ENCODE measurements around the gene RAP2A.

GRCh38 chr13:97432917-97433726 lies 847 bp upstream of the RAP2A start:
- TF ChIP-seq CTCF (IDR thresholded peaks at IDR 0.05) (no peak), POLR2A (IDR thresholded peaks at IDR 0.05) (peak in 2 of 3 donors; percentile 4 to 35)

All from body of pancreas (tissue), 4 donors.